ENCODE results near the gene PERM1.

Gene PERM1

GRCh38 chr1:1004420-1004779 is 22.5 kb upstream of the PERM1 start:
- no peak for DNase-seq (ENCODE audit: extremely low read depth, low read depth)
- no peak for TF ChIP-seq CTCF (IDR thresholded peaks at IDR 0.05; ENCODE audit: low read depth, low read length, missing control alignments)
- no peak overlapping the region for H3K4me3 ChIP-seq (replicated peaks; ENCODE audit: low read depth, low read length)

- TF ChIP-seq CTCF (IDR thresholded peaks at IDR 0.05; ENCODE audit: low read depth, low read length, missing control alignments) = no peak
- H3K4me3 ChIP-seq (replicated peaks; ENCODE audit: low read depth, low read length) = no peak overlapping the region
- no peak for DNase-seq (ENCODE audit: extremely low read depth, low read depth)
Observed at GRCh38 chr1:1003618-1004419, 21.9 kb upstream of the PERM1 start.

GRCh38 chr1:1001057-1001783 is 19.3 kb upstream of the PERM1 start:
- H3K4me3 ChIP-seq (replicated peaks; ENCODE audit: low read depth, low read length) = peak overlapping the region; percentile 54
- no peak for TF ChIP-seq CTCF (IDR thresholded peaks at IDR 0.05; ENCODE audit: low read depth, low read length, missing control alignments)
- no peak for DNase-seq (ENCODE audit: extremely low read depth, low read depth)

GRCh38 chr1:1000357-1001056 is 18.6 kb upstream of the PERM1 start:
- no peak for TF ChIP-seq CTCF (IDR thresholded peaks at IDR 0.05; ENCODE audit: low read depth, low read length, missing control alignments)
- H3K4me3 ChIP-seq (replicated peaks; ENCODE audit: low read depth, low read length) = peak overlapping the region; percentile 54
- DNase-seq (ENCODE audit: extremely low read depth, low read depth) = no peak

- no peak for TF ChIP-seq CTCF (IDR thresholded peaks at IDR 0.05; ENCODE audit: low read depth, low read length, missing control alignments)
- peak within 1 kb of the TSS; percentile 54 for H3K4me3 ChIP-seq (replicated peaks; ENCODE audit: low read depth, low read length)
- DNase-seq (ENCODE audit: extremely low read depth, low read depth) = no peak
Observed at GRCh38 chr1:999725-1000356, 17.9 kb upstream of the PERM1 start, which contains the start of gene HES4. Gene HES4, minus strand, starts transcription at chr1:1000097. Its CDS starts 124 bp downstream, at chr1:999973.

GRCh38 chr1:998995-999724 is 17.3 kb upstream of the PERM1 start:
- H3K4me3 ChIP-seq (replicated peaks; ENCODE audit: low read depth, low read length) = peak overlapping the region; percentile 24
- no peak for TF ChIP-seq CTCF (IDR thresholded peaks at IDR 0.05; ENCODE audit: low read depth, low read length, missing control alignments)
- DNase-seq (ENCODE audit: extremely low read depth, low read depth) = no peak
